Mesenchymal stem cell (in vitro differentiated cells and primary cell): ENCODE data around the gene ACOT9.

Experiments
- DNase-seq: peaks from one replicate; pipeline ENCODE4 v3.0.0-alpha.2; 2013
- H2AFZ ChIP-seq: one replicate; pipeline ENCODE4 v1.6.1; 2013; ENCODE audit warnings: low read depth, mild to moderate bottlenecking, control low read depth, inconsistent platforms, low read length, moderate library complexity
- H2AK5ac ChIP-seq: 2 replicates; pipeline ENCODE4 v1.6.1; 2013; ENCODE audit warnings: low read length, moderate library complexity, mild to moderate bottlenecking, inconsistent platforms; ENCODE audit not compliant: severe bottlenecking
- H2BK120ac ChIP-seq: one replicate; pipeline ENCODE4 v1.6.1; 2013; ENCODE audit warnings: low read depth, mild to moderate bottlenecking, inconsistent platforms, low read length, moderate library complexity
- H2BK12ac ChIP-seq, 2 experiments: one replicate each; pipeline ENCODE4 v1.6.1; 2013; ENCODE audit warnings: inconsistent platforms in 2 of 2, low read length in 2 of 2, mild to moderate bottlenecking in 2 of 2, moderate library complexity in 2 of 2, control low read depth in 1 of 2
- H2BK15ac ChIP-seq: one replicate; pipeline ENCODE4 v1.6.1; 2013; ENCODE audit warnings: mild to moderate bottlenecking, low read depth, inconsistent platforms; ENCODE audit not compliant: poor library complexity, severe bottlenecking
- H2BK5ac ChIP-seq: 2 replicates; pipeline ENCODE4 v1.6.1; 2013; ENCODE audit warnings: low read depth, mild to moderate bottlenecking, low read length, control low read depth, inconsistent platforms; ENCODE audit not compliant: poor library complexity, severe bottlenecking
- H3K14ac ChIP-seq, 2 experiments: one replicate each; pipeline ENCODE4 v1.6.1; 2013; ENCODE audit warnings: inconsistent platforms in 2 of 2, low read length in 2 of 2, control low read depth in 1 of 2, mild to moderate bottlenecking in 1 of 2, moderate library complexity in 1 of 2
- H3K18ac ChIP-seq, 2 experiments: one replicate each; pipeline ENCODE4 v1.6.1; 2013; ENCODE audit warnings: inconsistent platforms in 2 of 2, low read length in 2 of 2, control low read depth in 1 of 2, low read depth in 1 of 2, mild to moderate bottlenecking in 1 of 2
- H3K23ac ChIP-seq, 2 experiments: one replicate each; pipeline ENCODE4 v1.6.1; 2013; ENCODE audit warnings: inconsistent platforms in 2 of 2, low read length in 2 of 2, mild to moderate bottlenecking in 2 of 2, moderate library complexity in 2 of 2, control low read depth in 1 of 2
- H3K27ac ChIP-seq: 2 replicates; pipeline ENCODE4 v1.5.1; 2013; ENCODE audit warnings: mild to moderate bottlenecking, moderate library complexity, low read length, control low read depth, inconsistent platforms; ENCODE audit not compliant: poor library complexity, severe bottlenecking
- H3K27me3 ChIP-seq, 2 experiments: 2 replicates each; pipeline versions ENCODE4 v1.6.1 to v1.7.0; 2013; ENCODE audit warnings: low read length in 2 of 2, mild to moderate bottlenecking in 2 of 2, moderate library complexity in 2 of 2, control low read depth in 1 of 2, inconsistent platforms in 1 of 2; ENCODE audit not compliant: control insufficient read depth in 1 of 2, insufficient read depth in 1 of 2
- H3K36me3 ChIP-seq, 2 experiments: 2 replicates each; pipeline versions ENCODE4 v1.6.1 to v1.7.0; 2013; ENCODE audit warnings: low read length in 2 of 2, control low read depth in 1 of 2, inconsistent platforms in 1 of 2, low read depth in 1 of 2, mild to moderate bottlenecking in 1 of 2; ENCODE audit not compliant: insufficient read depth in 2 of 2, control insufficient read depth in 1 of 2
- H3K4ac ChIP-seq, 2 experiments: one replicate each; pipeline ENCODE4 v1.6.1; 2013; ENCODE audit warnings: inconsistent platforms in 2 of 2, low read length in 2 of 2, mild to moderate bottlenecking in 2 of 2, moderate library complexity in 2 of 2, control low read depth in 1 of 2, low read depth in 1 of 2
- H3K4me1 ChIP-seq: 2 replicates; pipeline ENCODE4 v1.6.1; 2013; ENCODE audit warnings: low read depth, low read length, control low read depth; ENCODE audit not compliant: control insufficient read depth, insufficient read depth
- H3K4me2 ChIP-seq: 2 replicates; pipeline ENCODE4 v1.6.1; 2013; ENCODE audit warnings: low read length, mild to moderate bottlenecking, inconsistent platforms; ENCODE audit not compliant: poor library complexity, severe bottlenecking
- H3K4me3 ChIP-seq, 2 experiments: 2 replicates each; pipeline versions ENCODE4 v1.5.1 to v1.7.0; 2013; ENCODE audit warnings: low read length in 2 of 2, mild to moderate bottlenecking in 2 of 2, control low read depth in 1 of 2, low read depth in 1 of 2; ENCODE audit not compliant: insufficient read depth in 1 of 2
- H3K79me1 ChIP-seq: replicated peaks from 2 replicates; pipeline ENCODE4 v1.6.1; 2013; ENCODE audit warnings: mild to moderate bottlenecking, control low read depth, low read length, inconsistent platforms; ENCODE audit not compliant: poor library complexity, severe bottlenecking
- H3K9ac ChIP-seq: 2 replicates; pipeline ENCODE4 v1.7.0; 2013; ENCODE audit warnings: mild to moderate bottlenecking, low read length, moderate library complexity
- H3K9me3 ChIP-seq: 2 replicates; pipeline ENCODE4 v1.7.0; 2013; ENCODE audit warnings: mild to moderate bottlenecking, low read length; ENCODE audit not compliant: control insufficient read depth
- H4K8ac ChIP-seq: one replicate; pipeline ENCODE4 v1.6.1; 2013; ENCODE audit warnings: inconsistent platforms, mild to moderate bottlenecking, low read length, moderate library complexity
- H4K91ac ChIP-seq: one replicate; pipeline ENCODE4 v1.6.1; 2013; ENCODE audit warnings: mild to moderate bottlenecking, low read length, inconsistent platforms
- WGBS: methylation state at CpG from one replicate; pipeline ENCODE4 v1.1.7; 2013; ENCODE audit warnings: mixed read lengths; 5-methylcytosine and 5-hydroxymethylcytosine counted together

The ACOT9 gene

GRCh38 chrX:23788946-23789345 is 45.9 kb upstream of the ACOT9 start:
- Histone ChIP-seq H3K14ac (no peak overlapping the region), H3K4me2 (no peak overlapping the region), H3K18ac (no peak overlapping the region), H2BK15ac (no peak overlapping the region), H2BK5ac (no peak overlapping the region), H2AK5ac (no peak overlapping the region), H2BK12ac (no peak overlapping the region), H3K4ac (no peak overlapping the region), H3K27me3 (peaks cover 0 to 5% of the 10 kb centered on the region in 2 experiments), H3K36me3 (peaks cover 0 to 16% of the 10 kb centered on the region in 2 experiments), H3K4me1 (no peaks in the 10 kb centered on the region), H3K27ac (no peak overlapping the region), H3K23ac (no peak overlapping the region), H3K9ac (no peak overlapping the region), H3K4me3 (no peak overlapping the region), H4K91ac (no peak overlapping the region), H2AFZ (no peak overlapping the region), H3K79me1 (no peaks in the 10 kb centered on the region), H3K9me3 (no peaks in the 10 kb centered on the region), H2BK120ac (no peak overlapping the region), H4K8ac (no peak overlapping the region)
- DNase-seq = no peak
- 100% methylated on average over 1 of the region's 4 CpGs for WGBS

GRCh38 chrX:23788521-23788920 is 45.4 kb upstream of the ACOT9 start:
- no peak overlapping the region for H2BK5ac ChIP-seq
- H4K8ac ChIP-seq = no peak overlapping the region
- H2BK12ac ChIP-seq = no peak overlapping the region
- H3K4me2 ChIP-seq = no peak overlapping the region
- DNase-seq = peak; percentile 15
- no peaks in the 10 kb centered on the region for H3K9me3 ChIP-seq
- no peak overlapping the region for H2AK5ac ChIP-seq
- H3K9ac ChIP-seq = no peak overlapping the region
- H3K27ac ChIP-seq = peak overlapping the region; percentile 29
- H3K23ac ChIP-seq = no peak overlapping the region
- no peak overlapping the region for H4K91ac ChIP-seq
- no peak overlapping the region for H2AFZ ChIP-seq
- H3K4me1 ChIP-seq = no peaks in the 10 kb centered on the region
- H2BK120ac ChIP-seq = no peak overlapping the region
- no peak overlapping the region for H3K18ac ChIP-seq
- H2BK15ac ChIP-seq = no peak overlapping the region
- H3K79me1 ChIP-seq = no peaks in the 10 kb centered on the region
- no peak overlapping the region for H3K4me3 ChIP-seq
- H3K27me3 ChIP-seq = peaks cover 0 to 5% of the 10 kb centered on the region in 2 experiments
- H3K14ac ChIP-seq = no peak overlapping the region
- H3K36me3 ChIP-seq = peaks cover 0 to 16% of the 10 kb centered on the region in 2 experiments
- H3K4ac ChIP-seq = no peak overlapping the region

- WGBS = 100% methylated on average over 1 of the region's 2 CpGs
Observed at GRCh38 chrX:23787745-23788118, 44.7 kb upstream of the ACOT9 start.

GRCh38 chrX:23786268-23786815 is 43.3 kb upstream of the ACOT9 start:
- DNase-seq = peak; percentile 77
- no peak overlapping the region for H3K14ac ChIP-seq
- H3K79me1 ChIP-seq = no peaks in the 10 kb centered on the region
- no peak overlapping the region for H3K4me3 ChIP-seq
- H3K18ac ChIP-seq = no peak overlapping the region
- no peak overlapping the region for H3K9ac ChIP-seq
- H3K27me3 ChIP-seq = no peaks in the 10 kb centered on the region
- H3K23ac ChIP-seq = no peak overlapping the region
- no peak overlapping the region for H3K27ac ChIP-seq
- 85% methylated on average over 10 of the region's 11 CpGs for WGBS
- no peaks in the 10 kb centered on the region for H3K4me1 ChIP-seq
- H2BK120ac ChIP-seq = no peak overlapping the region
- no peak overlapping the region for H4K91ac ChIP-seq
- no peak overlapping the region for H2BK5ac ChIP-seq
- H3K9me3 ChIP-seq = no peaks in the 10 kb centered on the region
- no peak overlapping the region for H2BK15ac ChIP-seq
- no peak overlapping the region for H2BK12ac ChIP-seq
- peaks cover 0 to 16% of the 10 kb centered on the region in 2 experiments for H3K36me3 ChIP-seq
- H2AK5ac ChIP-seq = no peak overlapping the region
- H4K8ac ChIP-seq = no peak overlapping the region
- H3K4me2 ChIP-seq = no peak overlapping the region
- no peak overlapping the region for H2AFZ ChIP-seq
- no peak overlapping the region for H3K4ac ChIP-seq

More at GRCh38 chrX:23787745-23788118, 44.7 kb upstream of the ACOT9 start:
- Histone ChIP-seq H3K36me3 (peaks cover 0 to 16% of the 10 kb centered on the region in 2 experiments), H2AK5ac (no peak overlapping the region), H2BK15ac (no peak overlapping the region), H3K4ac (no peak overlapping the region), H3K18ac (no peak overlapping the region), H3K4me2 (no peak overlapping the region), H3K14ac (no peak overlapping the region), H3K4me1 (no peaks in the 10 kb centered on the region), H2BK12ac (no peak overlapping the region), H4K8ac (no peak overlapping the region), H3K27me3 (no peaks in the 10 kb centered on the region), H3K27ac (no peak overlapping the region), H3K23ac (no peak overlapping the region), H2BK120ac (no peak overlapping the region), H3K9ac (no peak overlapping the region), H4K91ac (no peak overlapping the region), H3K79me1 (no peaks in the 10 kb centered on the region), H3K9me3 (no peaks in the 10 kb centered on the region), H3K4me3 (no peak overlapping the region), H2BK5ac (no peak overlapping the region), H2AFZ (no peak overlapping the region)
- DNase-seq = peak; percentile 41
